GM23338 (cell line): ENCODE results near the gene TUBGCP2. TPM values are rescaled to one million over a fixed set of nuclear protein-coding genes. Genes with fewer than 3 reads are reported as not detected.

ENCODE experiments used
- ATAC-seq: fragments of 200-7000 bp; cut with Tn5 transposase; 3 replicates; pipeline ENCODE4 v1.9.1; 2020
- DNase-seq: peaks from one replicate; pipeline ENCODE4 v3.0.0-alpha.2; 2015; ENCODE audit warnings: low spot score
- H2AFZ ChIP-seq: fragments of 200-600 bp; sonication (generic); 2 replicates; pipeline ENCODE4 v1.8.0; 2016; ENCODE audit warnings: antibody characterized with exemption, mild to moderate bottlenecking, moderate library complexity
- H3F3A ChIP-seq: fragments of 200-600 bp; sonication (generic); replicated peaks from 2 replicates; pipeline ENCODE4 v1.8.0; 2017; ENCODE audit warnings: antibody characterized with exemption, mixed run types, low read depth
- H3K27ac ChIP-seq: fragments of 200-600 bp; sonication (generic); 2 replicates; pipeline ENCODE4 v1.6.1; 2016; ENCODE audit warnings: low read depth
- H3K27me3 ChIP-seq: fragments of 200-600 bp; sonication (generic); 2 replicates; pipeline ENCODE4 v1.8.0; 2016; ENCODE audit warnings: mild to moderate bottlenecking, mixed run types, moderate library complexity; ENCODE audit not compliant: insufficient read depth
- H3K36me3 ChIP-seq: fragments of 200-600 bp; sonication (generic); 2 replicates; pipeline ENCODE4 v1.8.0; 2016; ENCODE audit warnings: mild to moderate bottlenecking; ENCODE audit not compliant: insufficient read depth
- H3K4me1 ChIP-seq: fragments of 200-600 bp; sonication (generic); 2 replicates; pipeline ENCODE4 v1.8.0; 2016; ENCODE audit warnings: mild to moderate bottlenecking, moderate library complexity; ENCODE audit not compliant: insufficient read depth
- H3K4me2 ChIP-seq: fragments of 200-600 bp; sonication (generic); 2 replicates; pipeline ENCODE4 v1.7.1; 2017; ENCODE audit warnings: mixed run types
- H3K4me3 ChIP-seq: fragments of 200-600 bp; sonication (generic); 2 replicates; pipeline ENCODE4 v1.6.1; 2016; ENCODE audit warnings: mixed run types
- H3K79me2 ChIP-seq: fragments of 200-600 bp; sonication (generic); replicated peaks from 2 replicates; pipeline ENCODE4 v1.8.0; 2017; ENCODE audit warnings: mild to moderate bottlenecking; ENCODE audit not compliant: insufficient read depth
- H3K9me2 ChIP-seq: fragments of 200-600 bp; sonication (generic); 2 replicates; pipeline ENCODE4 v1.8.0; 2017; ENCODE audit not compliant: insufficient read depth
- H4K20me1 ChIP-seq: fragments of 200-600 bp; sonication (generic); replicated peaks from 2 replicates; pipeline ENCODE4 v1.8.0; 2017; ENCODE audit warnings: mild to moderate bottlenecking; ENCODE audit not compliant: insufficient read depth
- H3K27ac Mint-ChIP-seq: 2 replicates; pipeline ENCODE4 v1.8.0; 2020; ENCODE audit warnings: inconsistent platforms, mild to moderate bottlenecking, moderate library complexity, mixed read lengths
- H3K27me3 Mint-ChIP-seq: 3 replicates; pipeline ENCODE4 v1.8.0; 2022; ENCODE audit warnings: low read depth, mild to moderate bottlenecking, moderate library complexity, mixed read lengths, inconsistent platforms; ENCODE audit not compliant: insufficient read depth, poor library complexity
- H3K36me3 Mint-ChIP-seq: 3 replicates; pipeline ENCODE4 v1.8.0; 2021; ENCODE audit warnings: low read depth, mild to moderate bottlenecking, inconsistent platforms, moderate library complexity, mixed read lengths
- H3K4me1 Mint-ChIP-seq: 3 replicates; pipeline ENCODE4 v1.8.0; 2020; ENCODE audit warnings: mild to moderate bottlenecking, inconsistent platforms, mixed read lengths
- H3K4me3 Mint-ChIP-seq: 3 replicates; pipeline ENCODE4 v1.8.0; 2021; ENCODE audit warnings: moderate library complexity, mild to moderate bottlenecking, inconsistent platforms, mixed read lengths
- H3K9me3 Mint-ChIP-seq: 3 replicates; pipeline ENCODE4 v1.8.0; 2020; ENCODE audit warnings: moderate library complexity, mild to moderate bottlenecking, inconsistent platforms, mixed read lengths
- CREB1 ChIP-seq: fragments of 250-450 bp; sonication (Bioruptor Pico); IDR thresholded peaks from 2 replicates; pipeline ENCODE4 v1.5.0; 2020; ENCODE audit warnings: low read depth, mild to moderate bottlenecking, moderate library complexity
- CTCF ChIP-seq, 2 experiments: fragments of 200-600 bp in 1 of 2; sonication (generic) in 1 of 2; conservative IDR thresholded peaks; 2 replicates each; pipeline versions ENCODE4 v1.5.1 to v1.6.1; 2016 to 2017; ENCODE audit warnings: antibody characterized with exemption in 2 of 2, low read depth in 2 of 2, mild to moderate bottlenecking in 2 of 2, moderate library complexity in 1 of 2
- ETS1 ChIP-seq: IDR thresholded peaks from 2 replicates; pipeline ENCODE4 v1.6.1; 2016; ENCODE audit warnings: antibody characterized with exemption
- EZH2 ChIP-seq: fragments of 200-600 bp; sonication (generic); IDR thresholded peaks from one replicate; pipeline ENCODE4 v1.8.0; 2017; ENCODE audit warnings: antibody characterized with exemption, mild to moderate bottlenecking, low read depth; ENCODE audit not compliant: unreplicated experiment
- EZH2phosphoT487 ChIP-seq: fragments of 200-600 bp; sonication (generic); IDR thresholded peaks from one replicate; pipeline ENCODE4 v1.8.1; 2018; ENCODE audit warnings: antibody characterized with exemption; ENCODE audit not compliant: unreplicated experiment
- NANOG ChIP-seq: IDR thresholded peaks from 2 replicates; pipeline ENCODE4 v1.6.1; 2016; ENCODE audit warnings: antibody characterized with exemption, borderline replicate concordance
- POLR2AphosphoS5 ChIP-seq: IDR thresholded peaks from 2 replicates; pipeline ENCODE4 v1.6.1; 2016; ENCODE audit warnings: antibody characterized with exemption, low read depth
- REST ChIP-seq: IDR thresholded peaks from one replicate; pipeline ENCODE4 v1.6.1; 2018; ENCODE audit warnings: antibody characterized with exemption; ENCODE audit not compliant: unreplicated experiment
- ZNF114 ChIP-seq: fragments of 250-450 bp; sonication (Bioruptor Pico); IDR thresholded peaks from 2 replicates; pipeline ENCODE4 v1.5.0; 2020; ENCODE audit warnings: mild to moderate bottlenecking, moderate library complexity
- ZNF331 ChIP-seq: fragments of 250-450 bp; sonication (Bioruptor Pico); IDR thresholded peaks from 2 replicates; pipeline ENCODE4 v1.5.0; 2020; ENCODE audit warnings: low read depth, mild to moderate bottlenecking, moderate library complexity
- ZNF462 ChIP-seq: fragments of 250-450 bp; sonication (Bioruptor Pico); IDR thresholded peaks from 2 replicates; pipeline ENCODE4 v1.5.0; 2020; ENCODE audit warnings: mild to moderate bottlenecking, moderate library complexity
- polyA plus RNA-seq: library from polyadenylated mRNA; unstranded; fragments of >200 nt; fragmentation: Nextera tagmentation; extraction: Ambion mirVana; gene quantifications from 2 replicates; pipeline ENCODE4 v1.2.1, GENCODE V29; 2016
- total RNA-seq: library from RNA; depleted of rRNA; stranded (reverse); fragments of >200 nt; shearing (Covaris generic); gene quantifications from 2 replicates; pipeline ENCODE4 v1.2.3, GENCODE V29; 2014

The TUBGCP2 gene
- total and polyA plus RNA-seq, 2 experiments from 2014 or later, result 59.6 to 67.7 TPM

- H3F3A ChIP-seq, result peaks cover 3% of the 10 kb centered on the region; the same call in 1 of the 2 replicates
- H3K27ac ChIP-seq, result no peak within 1 kb of the TSS
- peak within 1 kb of the TSS; percentile 80 for H3K4me3 Mint-ChIP-seq
- peaks cover 6% of the 10 kb centered on the region; the same call in 1 of the 2 replicates for H3K27me3 ChIP-seq
- H2AFZ ChIP-seq, result peak within 1 kb of the TSS; percentile 59; the same call in 1 of the 2 replicates
- peak within 1 kb of the TSS; percentile 92 for H3K4me2 ChIP-seq
- no peaks in the 10 kb centered on the region for H3K9me3 Mint-ChIP-seq
- peak; percentile 95 for DNase-seq
- H4K20me1 ChIP-seq, result no peaks in the 10 kb centered on the region; the same call in 1 of the 2 replicates
- no peaks in the 10 kb centered on the region for H3K4me1 ChIP-seq
- H3K27me3 Mint-ChIP-seq, result peaks cover 8% of the 10 kb centered on the region
- H3K36me3 Mint-ChIP-seq, result peaks cover 13% of the 10 kb centered on the region
- 0 out of 2 replicates have a peak, but pooled peaks cover 4% of the 10 kb centered on the region for H3K79me2 ChIP-seq
- no peaks in the 10 kb centered on the region; the same call in 2 of the 3 replicates for H3K4me1 Mint-ChIP-seq
- no peaks in the 10 kb centered on the region for H3K36me3 ChIP-seq
- peak within 1 kb of the TSS; percentile 86 for H3K4me3 ChIP-seq
- peak; percentile 89 for ATAC-seq
- no peak within 1 kb of the TSS for H3K27ac Mint-ChIP-seq
- TF ChIP-seq ZNF114 (CRISPR knock-in tag), result no peak
- peak; percentile 79 for TF ChIP-seq POLR2AphosphoS5
- TF ChIP-seq ZNF462, result no peak
- no peak for TF ChIP-seq EZH2
- no peak for TF ChIP-seq CTCF (conservative IDR thresholded peaks at IDR 0.05; ENCODE audit: low read depth in 2 of 2)
- TF ChIP-seq CREB1 (CRISPR knock-in tag), result peak; percentile 19; the same call in 1 of the 2 replicates
- no peak for TF ChIP-seq REST
- TF ChIP-seq NANOG, result no peak
- peak; percentile 7; the same call in 1 of the 2 replicates for TF ChIP-seq ETS1
- no peak for TF ChIP-seq EZH2phosphoT487
- TF ChIP-seq ZNF331 (CRISPR knock-in tag), result no peak
- no peaks in the 10 kb centered on the region for H3K9me2 ChIP-seq
Measured at GRCh38 chr10:133357285-133358161, 48.9 kb upstream of the TUBGCP2 start, which contains the start of gene FUOM. Gene FUOM (minus strand): TSS chr10:133358019. CDS start chr10:133358007, 12 bp downstream.
